Left renal pelvis (tissue), 4 donors: ENCODE data around the gene INTS12. TPM values are rescaled to one million over a fixed set of nuclear protein-coding genes. Genes with fewer than 3 reads are reported as not detected.

Experiments
- DNase-seq, 4 donors: peaks; one replicate each; pipeline ENCODE4 v3.0.0-alpha.2; 2013; ENCODE audit warnings: low read depth in 4 of 4, low spot score in 3 of 4
- polyA plus RNA-seq, 4 donors: library from polyadenylated mRNA; unstranded; fragments of 120-200 nt; gene quantifications; one replicate each; pipeline ENCODE4 v1.2.1, GENCODE V29; 2013; ENCODE audit not compliant: insufficient read length in 4 of 4

The INTS12 gene
- polyA plus RNA-seq, 4 donors = 29.8 to 36.7 (median 32.2) TPM

- no peak for DNase-seq
These were observed 75.2 kb downstream of the INTS12 start for GRCh38 chr4:105633241-105633640.

Other genes starting within 250 kb of the INTS12 start
- 100 to 1,000 TPM in 3 of 4 donors, 10 to 100 TPM in 1; 56.4 to 114 (median 105) TPM for gene PPA2, start 234.6 kb downstream of the INTS12 start, polyA plus RNA-seq
- gene ARHGEF38, start 156.1 kb downstream of the INTS12 start, polyA plus RNA-seq = 1 to 10 TPM; 1.4 to 5.9 (median 5.5) TPM
- gene GSTCD, start 95 bp upstream of the INTS12 start, polyA plus RNA-seq = 10 to 100 TPM; 11.2 to 18.6 (median 17.8) TPM
- gene NPNT, start 186.8 kb upstream of the INTS12 start, polyA plus RNA-seq = 100 to 1,000 TPM in 3 of 4 donors, 10 to 100 TPM in 1; 17.6 to 202 (median 191) TPM